GM18517 (cell line): ENCODE measurements around the gene SLCO3A1.
A peak's percentile ranks its signal among the peaks of the same experiment; 100 is the strongest.

Experiments
- ATAC-seq: cut with Tn5 transposase; IDR thresholded peaks from one replicate; pipeline ENCODE4 v1.9.1; 2021; ENCODE audit warnings: mild to moderate bottlenecking, moderate library complexity; ENCODE audit not compliant: unreplicated experiment

The SLCO3A1 gene

GRCh38 chr15:91853511-91853947, at the start of gene SLCO3A1:
TSS of gene SLCO3A1 (plus strand) at chr15:91853708.
- ATAC-seq, result peak; percentile 19

GRCh38 chr15:91807122-91807521, 46.4 kb upstream of the SLCO3A1 start:
- no peak for ATAC-seq

GRCh38 chr15:91813924-91814323, 39.6 kb upstream of the SLCO3A1 start:
- ATAC-seq, result no peak

GRCh38 chr15:91816942-91817341, 36.6 kb upstream of the SLCO3A1 start:
- no peak for ATAC-seq

GRCh38 chr15:91821458-91821857, 32.0 kb upstream of the SLCO3A1 start:
- no peak for ATAC-seq

GRCh38 chr15:91824256-91824655, 29.3 kb upstream of the SLCO3A1 start:
- ATAC-seq, result no peak

- no peak for ATAC-seq
These were observed 27.1 kb upstream of the SLCO3A1 start for GRCh38 chr15:91826443-91826842.

- ATAC-seq, result no peak
These were observed 20.5 kb upstream of the SLCO3A1 start for GRCh38 chr15:91833056-91833455.

- ATAC-seq, result no peak
These were observed 13.6 kb upstream of the SLCO3A1 start for GRCh38 chr15:91839867-91840266.

- no peak for ATAC-seq
These were observed 11.6 kb upstream of the SLCO3A1 start for GRCh38 chr15:91841861-91842260.

- no peak for ATAC-seq
These were observed 9.2 kb upstream of the SLCO3A1 start for GRCh38 chr15:91844341-91844740.

- ATAC-seq, result no peak
These were observed 8.6 kb upstream of the SLCO3A1 start for GRCh38 chr15:91844928-91845327.

- ATAC-seq, result no peak
These were observed 7.8 kb upstream of the SLCO3A1 start for GRCh38 chr15:91845720-91846119.

GRCh38 chr15:91849180-91849579, 4.3 kb upstream of the SLCO3A1 start:
- ATAC-seq, result no peak

GRCh38 chr15:91849749-91850161, 3.8 kb upstream of the SLCO3A1 start:
- ATAC-seq, result no peak

- ATAC-seq, result peak; percentile 41
These were observed 582 bp upstream of the SLCO3A1 start for GRCh38 chr15:91852741-91853510.

GRCh38 chr15:91853948-91854638, 585 bp downstream of the SLCO3A1 start:
- ATAC-seq, result no peak

- no peak for ATAC-seq
These were observed 1.1 kb downstream of the SLCO3A1 start for GRCh38 chr15:91854639-91854990.

- ATAC-seq, result no peak
These were observed 1.7 kb downstream of the SLCO3A1 start for GRCh38 chr15:91855241-91855640.

GRCh38 chr15:91855684-91856489, 2.4 kb downstream of the SLCO3A1 start:
- ATAC-seq, result no peak

GRCh38 chr15:91857224-91857585, 3.7 kb downstream of the SLCO3A1 start:
- no peak for ATAC-seq

GRCh38 chr15:91857772-91858171, 4.3 kb downstream of the SLCO3A1 start:
- peak; percentile 70 for ATAC-seq
